K562 (cell line): Measurements from ENCODE around the gene COMMD4. TPM values are rescaled to one million over a fixed set of nuclear protein-coding genes. Genes with fewer than 3 reads are reported as not detected.

Source experiments
- CEBPZ ChIP-seq: fragments of 150-350 bp; IDR thresholded peaks from 2 replicates; pipeline ENCODE4 v1.6.1; 2014; ENCODE audit warnings: low read depth, mild to moderate bottlenecking, low read length, borderline replicate concordance
- DMBX1 ChIP-seq: fragments of 250-450 bp; sonication (Bioruptor Pico); IDR thresholded peaks from 2 replicates; pipeline ENCODE4 v1.8.0; 2022; ENCODE audit warnings: inconsistent platforms, mild to moderate bottlenecking, moderate library complexity, borderline replicate concordance
- E2F8 ChIP-seq: fragments of 450-650 bp; IDR thresholded peaks from 2 replicates; pipeline ENCODE4 v1.7.1; 2018; ENCODE audit warnings: mild to moderate bottlenecking, low read depth; ENCODE audit not compliant: partially characterized antibody
- FOXK1 ChIP-seq: sonication (generic); formaldehyde crosslinking; IDR thresholded peaks from 2 replicates; pipeline ENCODE4 v1.8.0; 2022; ENCODE audit warnings: missing genetic modification reagents, mild to moderate bottlenecking, borderline replicate concordance
- HMG20B ChIP-seq: fragments of 250-450 bp; sonication (Bioruptor Pico); IDR thresholded peaks from 2 replicates; pipeline ENCODE4 v1.5.0; 2021; ENCODE audit warnings: mild to moderate bottlenecking
- MCM3 ChIP-seq: fragments of 450-650 bp; IDR thresholded peaks from 2 replicates; pipeline ENCODE4 v1.6.1; 2016
- MXI1 ChIP-seq: IDR thresholded peaks from 2 replicates; pipeline ENCODE4 v1.6.1; 2011; ENCODE audit warnings: low read depth, mild to moderate bottlenecking, improper control_type of control experiment, low read length
- NR4A1 ChIP-seq, 2 experiments: fragments of 250-450 bp in 1 of 2; fragments of 450-650 bp in 1 of 2; sonication (Bioruptor Pico) in 1 of 2; IDR thresholded peaks; 2 replicates each; pipeline versions ENCODE4 v1.4.0 to v1.6.1; 2016 to 2020; ENCODE audit warnings: mild to moderate bottlenecking in 2 of 2, missing compliant biosample characterization in 1 of 2, missing genetic modification characterization in 1 of 2, moderate library complexity in 1 of 2
- PHF8 ChIP-seq: fragments of 200-600 bp; sonication (generic); IDR thresholded peaks from 2 replicates; pipeline ENCODE4 v1.6.1; 2012; ENCODE audit warnings: mixed run types, mild to moderate bottlenecking, inconsistent platforms, low read length, moderate library complexity, borderline replicate concordance
- RNF2 ChIP-seq: sonication (generic); IDR thresholded peaks from 2 replicates; pipeline ENCODE4 v1.6.1; 2016
- SRF ChIP-seq, 2 experiments: fragments of 250-450, 450-650 bp in 1 of 2; sonication (Bioruptor Pico) in 1 of 2; sonication (generic) in 1 of 2; formaldehyde crosslinking; IDR thresholded peaks; 2 replicates each; pipeline versions ENCODE4 v1.5.0 to v1.5.1; 2020 to 2022; ENCODE audit warnings: mild to moderate bottlenecking in 1 of 2, missing genetic modification reagents in 1 of 2
- U2AF1 ChIP-seq: fragments of 200-400 bp; formaldehyde crosslinking; optimal IDR thresholded peaks from 2 replicates; pipeline ENCODE3; 2017; ENCODE audit warnings: mild to moderate bottlenecking, low read depth, low read length, moderate library complexity
- ZNF316 ChIP-seq: fragments of 450-650 bp; IDR thresholded peaks from 2 replicates; pipeline ENCODE4 v1.6.1; 2016
- ZNF79 ChIP-seq: fragments of 250-450 bp; sonication (Bioruptor Pico); IDR thresholded peaks from 2 replicates; pipeline ENCODE4 v1.4.0; 2020; ENCODE audit warnings: low read depth, mild to moderate bottlenecking, moderate library complexity
- polyA plus RNA-seq, 8 experiments: library from polyadenylated mRNA; depleted of rRNA in 4 of 8; stranded (reverse) in 5 of 8; unstranded in 3 of 8; fragments of >200 nt; fragmentation: Nextera tagmentation in 2 of 8; fragmentation: Illumina TruSeq in 1 of 8; extraction: Ambion mirVana in 2 of 8; extraction: Trizol in 1 of 8; gene quantifications; 2 replicates each; pipeline versions ENCODE4 v1.2.1 to v1.2.3, GENCODE V29; 2011 to 2014; ENCODE audit warnings: inconsistent platforms in 1 of 8, missing spikeins in 1 of 8
- total RNA-seq, 7 experiments: library from RNA; depleted of rRNA in 6 of 7; stranded (reverse); fragments of >200 nt in 6 of 7; fragmentation: Illumina TruSeq in 2 of 7; extraction: Trizol in 2 of 7; gene quantifications; 2 replicates each; pipeline versions ENCODE4 v1.2.1 to v1.2.3, GENCODE V29; 2011 to 2021; ENCODE audit warnings: low replicate concordance in 1 of 7
- TF ChIP-seq, protein P1 (sequence below): fragments of 250-450 bp; sonication (Bioruptor Pico); IDR thresholded peaks from 2 replicates; pipeline ENCODE4 v1.5.0; 2021; ENCODE audit warnings: mild to moderate bottlenecking, borderline replicate concordance
- TF ChIP-seq, protein P2 (sequence below): fragments of 450-650 bp; IDR thresholded peaks from 2 replicates; pipeline ENCODE4 v1.6.1; 2016; ENCODE audit warnings: low read depth, mild to moderate bottlenecking, moderate library complexity

Gene COMMD4
- total and polyA plus RNA-seq, 9 of the 15 experiments (the other 6 are each of a cell fraction or from before 2014, with no cell fraction given): 20.4 to 140 (median 63.9) TPM

GRCh38 chr15:75368689-75369239 is 32.9 kb downstream of the COMMD4 start (continued):
- TF ChIP-seq E2F8: no peak
- TF ChIP-seq MCM3: no peak
- TF ChIP-seq ZNF316: no peak
- TF ChIP-seq FOXK1: no peak
- TF ChIP-seq, protein P1, sequence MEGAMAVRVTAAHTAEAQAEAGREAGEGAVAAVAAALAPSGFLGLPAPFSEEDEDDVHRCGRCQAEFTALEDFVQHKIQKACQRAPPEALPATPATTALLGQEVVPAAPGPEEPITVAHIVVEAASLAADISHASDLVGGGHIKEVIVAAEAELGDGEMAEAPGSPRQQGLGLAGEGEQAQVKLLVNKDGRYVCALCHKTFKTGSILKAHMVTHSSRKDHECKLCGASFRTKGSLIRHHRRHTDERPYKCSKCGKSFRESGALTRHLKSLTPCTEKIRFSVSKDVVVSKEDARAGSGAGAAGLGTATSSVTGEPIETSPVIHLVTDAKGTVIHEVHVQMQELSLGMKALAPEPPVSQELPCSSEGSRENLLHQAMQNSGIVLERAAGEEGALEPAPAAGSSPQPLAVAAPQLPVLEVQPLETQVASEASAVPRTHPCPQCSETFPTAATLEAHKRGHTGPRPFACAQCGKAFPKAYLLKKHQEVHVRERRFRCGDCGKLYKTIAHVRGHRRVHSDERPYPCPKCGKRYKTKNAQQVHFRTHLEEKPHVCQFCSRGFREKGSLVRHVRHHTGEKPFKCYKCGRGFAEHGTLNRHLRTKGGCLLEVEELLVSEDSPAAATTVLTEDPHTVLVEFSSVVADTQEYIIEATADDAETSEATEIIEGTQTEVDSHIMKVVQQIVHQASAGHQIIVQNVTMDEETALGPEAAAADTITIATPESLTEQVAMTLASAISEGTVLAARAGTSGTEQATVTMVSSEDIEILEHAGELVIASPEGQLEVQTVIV (CRISPR knock-in tag): no peak
- no peak; the same call in 1 of the 2 replicates for TF ChIP-seq HMG20B (CRISPR knock-in tag)
- TF ChIP-seq, protein P2, sequence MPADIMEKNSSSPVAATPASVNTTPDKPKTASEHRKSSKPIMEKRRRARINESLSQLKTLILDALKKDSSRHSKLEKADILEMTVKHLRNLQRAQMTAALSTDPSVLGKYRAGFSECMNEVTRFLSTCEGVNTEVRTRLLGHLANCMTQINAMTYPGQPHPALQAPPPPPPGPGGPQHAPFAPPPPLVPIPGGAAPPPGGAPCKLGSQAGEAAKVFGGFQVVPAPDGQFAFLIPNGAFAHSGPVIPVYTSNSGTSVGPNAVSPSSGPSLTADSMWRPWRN: no peak
- no peak for TF ChIP-seq U2AF1
- TF ChIP-seq PHF8: no peak
- peak in 1 of 2 experiments; percentile 19; a peak in 1 of 4 replicates for TF ChIP-seq SRF (CRISPR knock-in tag; IDR thresholded peaks at IDR 0.05)
- no peak for TF ChIP-seq MXI1
- no peak for TF ChIP-seq ZNF79 (CRISPR knock-in tag)
- no peak for TF ChIP-seq CEBPZ
- no peak for TF ChIP-seq RNF2
- TF ChIP-seq DMBX1 (CRISPR knock-in tag): no peak; the same call in 1 of the 2 replicates
- no peak for TF ChIP-seq NR4A1 (CRISPR knock-in tag; IDR thresholded peaks at IDR 0.05)
- no peak for TF ChIP-seq NR4A1 (tag; IDR thresholded peaks at IDR 0.05)
